OCI-M2 (cell line): Measurements from ENCODE around the gene TRAPPC5.

Source experiments
- DNase-seq: peaks from one replicate; lab custom pipeline; 2025; ENCODE audit not compliant: unreplicated experiment; lab: John Stamatoyannopoulos, UW

The TRAPPC5 gene

DNA sequence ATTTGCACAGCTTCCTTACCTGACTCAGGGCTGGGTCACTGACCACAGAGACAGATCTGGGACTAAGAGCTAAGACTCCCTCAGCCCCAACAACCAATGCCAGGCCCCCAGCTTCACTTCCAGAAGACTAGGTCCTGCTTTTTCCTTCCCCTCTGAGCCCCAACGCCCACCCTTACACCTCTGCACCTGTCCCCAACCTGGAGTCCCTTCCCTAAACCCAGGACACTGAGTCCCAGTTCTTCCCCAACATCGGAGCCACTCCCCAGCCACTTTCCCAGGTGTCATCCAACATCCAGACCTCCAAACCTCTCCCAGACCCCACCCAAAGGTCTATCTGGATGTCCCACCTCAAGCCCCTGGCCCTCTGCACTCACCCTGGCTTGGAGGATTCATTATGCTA is 18.4 kb downstream of the TRAPPC5 start:
- no peak for DNase-seq

DNA sequence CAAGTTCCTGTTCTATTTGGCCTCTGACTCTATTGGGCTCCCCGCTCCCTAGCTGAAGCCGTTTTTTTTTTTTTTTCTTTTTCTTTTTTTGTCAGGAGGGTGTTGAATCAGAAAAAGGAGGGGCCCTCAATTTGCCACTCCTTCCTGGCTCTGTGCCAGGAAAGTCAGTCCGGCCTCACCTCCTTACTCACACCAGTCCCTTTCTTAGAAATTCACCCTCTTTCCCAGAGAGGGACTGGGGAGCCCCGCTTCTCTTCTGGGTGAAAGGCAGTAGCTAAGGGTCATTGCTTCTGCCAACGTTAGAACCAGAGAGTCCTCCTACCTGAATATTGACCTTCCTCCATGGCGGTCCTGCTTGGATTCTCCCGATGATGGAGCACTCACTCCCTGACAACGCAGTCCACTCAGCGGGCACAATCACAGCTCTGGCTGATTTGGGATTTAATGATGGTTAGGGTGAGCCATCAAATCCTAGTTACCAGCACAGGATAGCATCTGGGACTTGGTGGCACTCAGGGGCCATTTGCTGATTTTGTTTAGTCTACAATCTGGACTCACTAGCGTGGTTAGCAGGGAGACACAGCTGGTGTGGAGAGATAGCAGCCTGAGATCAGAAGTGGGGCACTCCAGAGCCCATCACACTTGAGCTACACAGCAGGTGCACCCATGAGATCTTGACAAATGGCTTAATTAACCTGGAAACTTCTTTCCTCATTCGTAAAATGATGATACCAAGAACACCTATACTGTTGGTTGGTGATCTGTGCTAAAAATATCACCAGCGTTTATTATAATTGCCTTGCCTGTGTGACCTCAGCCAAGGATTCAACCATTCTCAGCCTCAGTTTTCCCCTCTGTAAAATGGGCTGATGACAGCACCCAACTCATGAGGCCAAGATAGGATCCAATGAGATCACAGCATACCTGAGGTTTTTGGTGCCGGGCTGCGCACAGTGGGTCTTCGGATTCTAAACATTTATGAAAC is 19.1 kb downstream of the TRAPPC5 start:
- DNase-seq = no peak

DNA sequence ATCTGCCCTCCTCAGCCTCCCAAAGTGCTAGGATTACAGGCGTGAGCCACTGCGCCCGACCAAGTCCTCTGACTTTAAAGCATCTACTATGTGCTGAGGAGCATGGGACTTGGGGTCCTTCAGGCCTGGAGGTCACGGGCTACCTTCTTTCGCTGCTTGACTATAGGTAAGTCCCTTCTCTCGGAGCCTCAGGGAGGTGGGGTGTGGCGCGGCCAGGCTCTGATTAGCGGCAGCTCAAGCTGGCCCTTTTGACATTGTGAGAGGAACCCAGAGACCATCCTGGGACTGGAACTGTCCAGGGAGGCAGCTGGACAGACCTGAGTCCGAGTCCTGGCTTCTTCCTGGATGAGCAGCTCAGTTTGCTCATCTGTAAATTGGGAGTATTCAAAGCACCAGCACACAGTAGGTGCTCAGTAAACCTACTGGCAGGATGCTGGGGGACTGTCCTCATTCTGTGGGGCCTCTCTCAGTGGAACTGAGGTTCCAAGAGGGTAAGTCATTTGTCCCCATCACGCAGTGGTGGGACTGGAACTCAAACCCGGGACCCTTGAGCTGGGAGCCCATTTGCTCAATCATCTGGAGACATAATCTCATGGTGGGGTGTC is 20.5 kb downstream of the TRAPPC5 start:
- DNase-seq = no peak

DNA sequence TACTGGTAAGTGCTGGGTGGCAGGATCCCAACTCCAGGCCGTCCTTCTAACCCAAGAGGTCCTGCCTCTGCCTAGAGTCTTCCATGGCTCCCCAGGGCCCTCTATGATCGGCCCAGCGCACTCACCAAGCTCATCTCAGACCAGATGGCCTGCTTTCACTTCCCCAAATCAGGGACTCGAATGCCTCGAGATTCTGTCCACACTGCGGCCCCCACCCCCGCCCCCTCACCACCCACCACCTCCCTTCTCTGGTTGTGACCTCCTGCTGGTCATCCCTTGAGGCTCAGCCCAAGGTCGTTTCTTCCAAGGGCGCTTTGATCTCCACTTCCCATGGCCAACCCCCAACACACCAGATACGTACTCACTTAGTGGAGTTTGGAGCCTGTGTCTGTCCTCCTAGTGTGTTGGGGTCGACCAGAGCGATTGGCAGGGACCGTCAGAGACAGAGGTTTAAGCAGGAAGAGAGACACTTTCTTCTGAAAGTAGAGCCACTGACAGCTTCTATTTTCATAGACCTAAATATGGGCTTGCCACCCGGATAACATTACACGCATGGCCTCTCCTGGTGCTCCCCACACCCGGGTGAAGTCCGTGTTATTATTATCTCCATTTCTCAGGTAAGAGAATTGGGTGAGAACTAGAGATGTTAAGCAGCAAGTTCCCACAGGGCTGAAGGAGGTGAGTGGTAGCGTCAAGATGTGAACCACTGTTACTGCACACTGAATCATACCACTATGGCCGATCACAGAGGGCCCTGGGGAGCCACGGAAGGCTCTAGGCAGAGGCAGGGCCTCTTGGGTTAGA is 21.2 kb downstream of the TRAPPC5 start, which contains the start of gene FCER2:
Gene FCER2, minus strand, starts transcription at position 478 of the 804 bp plus-strand sequence. CDS start 2,371 bp downstream, outside the sequence.
- no peak for DNase-seq

DNA sequence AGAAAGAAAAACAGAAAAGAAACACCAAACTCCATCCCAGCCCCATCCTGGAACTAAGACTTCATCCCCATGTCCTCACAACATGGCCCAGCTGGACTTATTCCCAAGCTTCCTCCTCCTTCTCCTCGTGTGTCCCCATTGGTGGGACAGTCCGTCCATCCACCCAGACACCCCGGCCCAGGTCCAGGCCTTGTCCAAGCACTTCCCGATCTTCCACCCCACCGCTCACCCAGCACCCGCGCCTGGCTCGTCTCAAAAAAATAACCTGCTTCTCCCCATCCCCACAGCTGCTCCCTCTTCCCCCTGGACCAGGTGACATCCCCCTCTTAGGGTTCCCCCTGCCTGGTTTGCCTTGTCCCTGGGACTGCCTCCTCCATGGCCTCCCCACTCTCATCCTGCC is 22.7 kb downstream of the TRAPPC5 start:
- DNase-seq = no peak

DNA sequence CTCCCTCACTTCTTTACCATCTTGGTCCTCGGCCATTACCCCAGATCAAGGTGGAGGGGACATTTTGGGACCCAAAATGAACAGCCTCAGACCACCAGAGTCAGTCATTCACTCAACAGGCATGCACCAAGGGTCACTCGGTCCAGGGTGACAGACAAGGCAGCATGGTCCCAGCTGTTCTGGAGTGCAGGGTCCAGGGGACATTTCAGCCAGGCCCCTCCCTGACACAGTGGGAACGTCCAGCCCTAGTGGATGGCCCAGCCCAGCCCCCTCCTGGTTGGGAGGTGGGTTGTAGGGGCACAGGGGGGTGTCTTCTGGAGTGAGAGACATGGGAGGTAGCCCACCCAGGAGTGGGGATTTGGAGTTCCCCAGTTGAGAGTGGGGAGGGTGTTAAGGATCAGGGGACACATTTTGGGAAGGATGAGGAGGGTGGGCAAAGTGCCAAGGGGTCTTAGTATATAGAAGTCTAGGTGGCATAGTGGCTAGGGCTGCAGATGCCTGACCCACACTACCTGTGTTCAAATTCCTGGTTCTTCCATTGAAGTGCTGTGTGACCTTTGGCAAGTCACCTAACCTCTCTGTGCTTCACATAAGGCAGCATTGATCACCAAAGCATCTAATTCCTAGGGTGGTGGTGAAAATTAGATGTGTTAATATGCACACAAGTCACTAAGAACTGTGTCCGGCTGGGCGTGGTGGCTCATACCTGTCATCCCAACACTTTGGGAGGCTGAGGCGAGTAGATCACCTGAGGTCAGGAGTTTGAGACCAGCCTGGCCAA is 23.8 kb downstream of the TRAPPC5 start:
- no peak for DNase-seq

DNA sequence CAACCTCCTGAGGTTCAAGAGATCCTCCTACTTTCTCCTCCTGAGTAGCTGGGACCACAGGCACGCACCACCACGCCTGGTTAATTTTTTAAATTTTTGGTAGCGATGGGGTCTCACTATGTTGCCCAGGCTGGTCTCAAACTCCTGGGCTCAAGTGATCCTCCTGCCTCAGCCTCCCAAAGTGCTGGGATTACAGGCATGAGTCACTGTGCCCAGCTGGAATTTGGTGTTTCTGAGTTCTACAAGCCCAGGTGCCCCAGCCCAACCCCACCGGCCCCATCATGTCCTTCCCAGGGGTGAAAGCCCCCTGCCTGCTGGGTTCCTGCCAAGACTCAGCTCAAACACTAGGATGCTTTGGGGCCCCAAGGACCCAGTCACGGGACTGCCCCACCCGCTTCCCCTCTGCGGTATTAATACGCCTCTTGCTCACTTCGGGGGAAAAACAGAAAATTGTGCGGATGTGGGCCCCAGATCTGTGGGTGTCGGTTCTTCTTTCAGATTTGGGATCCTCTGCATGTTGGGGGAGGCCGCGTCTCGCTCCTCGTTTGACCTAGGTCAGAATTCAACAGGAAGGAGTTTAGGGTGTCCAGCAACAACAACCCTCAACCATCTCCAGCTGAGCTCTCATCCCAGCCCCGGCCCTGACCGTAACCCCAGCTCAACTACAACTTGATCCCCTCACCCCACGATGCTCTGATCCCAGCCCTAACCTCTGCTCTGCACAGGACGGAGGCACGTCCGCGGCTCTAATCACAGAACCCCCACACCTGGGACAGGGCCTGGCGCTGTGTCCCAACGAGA is 25.0 kb downstream of the TRAPPC5 start:
- DNase-seq = no peak

DNA sequence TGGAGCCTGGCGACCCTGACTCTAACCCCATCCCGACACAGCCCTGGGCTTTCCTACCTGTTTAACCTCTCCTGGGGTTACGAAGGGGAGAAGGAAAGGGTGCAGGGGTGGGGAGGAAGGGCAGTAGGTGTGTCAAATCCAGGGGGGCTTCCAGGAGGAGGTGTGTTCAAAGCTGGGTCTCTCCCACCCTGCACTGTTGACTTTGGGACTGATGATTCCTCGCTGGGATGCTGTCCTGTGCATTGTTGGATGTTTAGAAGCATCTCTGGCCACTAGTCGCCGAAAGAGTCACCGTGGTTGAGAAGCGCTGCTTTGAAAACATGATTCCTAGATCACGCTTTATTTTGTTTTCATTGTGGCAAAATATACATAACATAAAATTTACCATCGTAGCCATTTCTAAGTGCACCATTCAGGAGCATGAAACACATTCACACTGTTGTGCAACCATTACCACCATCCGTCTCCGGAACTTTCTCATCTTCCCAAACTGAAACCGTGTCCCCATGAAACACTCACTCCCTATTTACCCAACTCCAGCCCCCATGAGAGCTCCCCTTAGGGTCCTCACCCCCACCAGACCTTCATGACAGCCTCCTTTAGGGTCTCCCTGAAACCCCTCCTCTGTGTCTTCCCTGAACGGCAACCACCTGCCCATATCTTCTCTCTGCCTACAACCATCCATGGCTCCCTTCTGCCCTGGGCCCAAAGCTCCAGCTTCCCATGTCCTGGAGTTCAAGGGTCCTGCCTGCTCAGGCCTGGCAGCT is 25.7 kb downstream of the TRAPPC5 start:
- no peak for DNase-seq

DNA sequence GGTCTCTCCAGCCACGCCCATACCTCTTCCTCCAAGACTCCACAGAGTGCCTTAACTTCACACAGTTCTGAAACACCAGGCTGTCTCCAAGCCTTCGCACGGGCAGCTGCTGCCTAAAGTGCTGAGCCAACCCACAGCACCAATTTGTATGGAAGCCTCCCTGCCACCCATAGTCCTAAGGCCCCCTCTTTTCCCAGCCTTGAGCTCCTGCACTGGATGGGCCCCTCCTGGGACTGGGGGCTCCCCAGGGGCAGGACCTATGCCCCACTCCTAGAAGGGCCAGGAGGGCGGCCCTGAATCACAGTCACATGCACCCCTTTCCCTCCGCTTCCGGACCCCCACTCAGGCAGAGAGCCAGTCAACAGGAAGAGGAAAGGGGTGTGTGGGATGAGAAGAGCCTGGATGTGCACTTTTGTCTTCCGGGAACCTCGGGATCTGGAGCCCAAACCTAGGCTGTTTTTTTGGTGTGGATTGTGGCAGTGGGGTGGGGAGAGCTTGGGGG is 26.4 kb downstream of the TRAPPC5 start:
- no peak for DNase-seq

DNA sequence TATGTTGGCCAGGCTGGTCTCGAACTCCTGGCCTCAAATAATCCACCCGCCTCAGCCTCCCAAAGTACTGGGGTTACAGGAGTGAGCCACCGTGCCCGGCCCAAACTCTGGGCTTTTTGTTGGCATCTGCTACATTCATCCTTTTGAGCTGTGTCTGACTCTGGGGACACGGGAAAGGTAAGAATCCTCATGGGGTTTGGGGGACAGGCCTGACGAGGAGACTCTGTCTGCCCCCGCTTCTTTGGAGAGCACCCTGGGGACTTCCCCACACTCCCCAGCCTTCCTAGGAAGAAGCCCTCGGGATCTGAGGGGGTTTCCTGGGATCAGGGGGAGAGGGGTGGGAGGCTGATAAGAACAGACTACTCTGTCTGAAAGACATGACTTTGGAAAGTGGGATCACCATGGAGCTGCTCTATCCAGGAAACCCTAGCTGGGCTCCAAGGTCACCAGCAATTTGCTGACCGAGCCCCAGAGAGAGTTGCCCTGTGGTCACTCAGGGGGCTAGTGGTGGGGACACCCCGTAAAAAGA is 29.4 kb downstream of the TRAPPC5 start:
- DNase-seq = no peak

DNA sequence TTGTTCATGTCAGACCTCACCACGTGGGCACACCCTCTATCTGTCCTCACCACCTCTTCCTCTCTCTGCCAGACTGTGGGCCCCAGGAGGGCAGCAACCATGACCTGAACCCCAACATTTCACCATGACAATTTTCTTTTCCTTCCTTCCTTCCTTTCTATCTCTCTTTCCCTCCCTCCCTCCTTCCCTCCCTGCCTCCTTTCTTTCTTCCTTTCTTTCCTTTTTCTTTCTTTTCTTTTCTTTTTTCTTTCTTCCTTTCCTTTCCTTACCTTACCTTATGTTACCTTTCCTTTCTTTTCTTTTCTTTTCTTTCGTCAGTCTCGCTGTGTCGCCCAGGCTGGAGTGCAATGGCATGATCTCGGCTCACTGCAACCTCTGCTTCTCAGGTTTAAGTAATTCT is 30.0 kb downstream of the TRAPPC5 start:
- DNase-seq = no peak

DNA sequence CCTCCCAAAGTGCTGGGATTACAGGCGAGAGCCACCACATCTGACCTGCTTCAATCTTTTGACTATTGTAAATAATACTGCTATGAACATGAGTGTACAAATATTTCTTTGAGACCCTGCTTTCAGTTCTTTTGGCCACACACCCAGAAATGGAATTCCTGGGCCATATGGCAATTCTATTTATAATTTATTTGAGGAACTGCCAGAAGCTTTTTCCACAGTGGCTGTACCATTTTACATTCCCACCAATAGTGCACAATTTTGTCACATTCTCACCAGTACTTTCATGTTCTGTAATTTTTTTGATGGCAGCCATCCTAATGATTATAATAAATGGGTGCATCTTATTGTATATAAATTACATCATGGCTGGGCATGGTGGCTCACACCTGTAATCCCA is 35.0 kb downstream of the TRAPPC5 start:
- no peak for DNase-seq

DNA sequence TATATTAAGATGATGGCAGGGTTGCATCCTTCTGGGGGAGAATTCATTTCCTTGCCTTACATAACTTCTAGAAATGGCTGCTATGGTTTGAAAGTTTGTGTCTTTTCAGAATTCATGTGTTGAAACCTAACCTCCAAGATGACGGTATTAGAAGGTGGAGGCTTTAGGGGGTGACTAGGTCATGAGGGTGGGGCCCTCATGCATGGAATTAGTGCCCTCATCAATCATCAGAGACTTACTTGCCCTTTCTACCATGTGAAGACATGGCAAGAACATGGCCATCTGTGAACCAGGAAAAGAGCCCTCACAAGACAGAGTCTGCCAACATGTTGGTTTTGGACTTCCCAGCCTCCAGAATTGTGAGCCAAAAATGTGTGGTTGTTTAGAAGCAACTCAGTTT is 36.1 kb downstream of the TRAPPC5 start:
- DNase-seq = no peak

DNA sequence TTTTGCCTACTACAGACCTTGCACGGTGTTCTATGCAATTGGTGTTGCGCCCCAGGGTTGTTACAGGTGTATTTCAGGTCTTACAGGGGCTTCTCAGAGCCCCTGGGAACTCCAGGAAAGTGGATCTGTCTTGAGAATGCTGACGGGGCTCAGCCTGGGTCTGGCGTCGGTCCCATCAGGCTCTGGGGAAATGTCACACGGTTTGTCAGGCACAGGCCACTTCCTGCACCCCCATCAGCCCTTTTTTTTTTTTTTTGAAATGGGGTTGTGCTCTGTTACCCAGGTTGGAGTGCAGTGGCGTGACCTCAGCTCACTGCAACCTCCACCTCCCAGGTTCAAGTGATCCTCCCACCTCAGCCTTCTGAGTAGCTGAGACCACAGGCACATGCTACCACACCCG is 38.0 kb downstream of the TRAPPC5 start:
- no peak for DNase-seq

DNA sequence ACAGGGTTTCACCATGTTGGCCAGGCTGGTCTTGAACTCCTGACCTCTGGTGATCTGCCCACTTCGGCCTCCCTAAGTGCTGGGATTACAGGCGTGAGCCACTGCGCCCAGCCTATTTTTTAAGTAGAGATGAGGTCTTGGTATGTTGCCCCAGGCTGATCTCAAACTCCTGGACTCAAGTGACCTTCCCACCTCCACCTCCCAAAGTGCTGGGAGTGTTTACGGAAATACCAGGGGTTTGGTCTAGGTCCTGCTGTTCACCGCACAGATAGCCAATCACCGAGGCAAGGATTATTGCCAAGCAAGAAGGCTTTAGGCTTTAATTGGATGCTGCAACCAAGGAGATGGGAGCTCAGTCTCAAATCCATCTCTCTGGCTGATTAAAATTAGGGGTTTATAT is 39.7 kb downstream of the TRAPPC5 start:
- no peak for DNase-seq

DNA sequence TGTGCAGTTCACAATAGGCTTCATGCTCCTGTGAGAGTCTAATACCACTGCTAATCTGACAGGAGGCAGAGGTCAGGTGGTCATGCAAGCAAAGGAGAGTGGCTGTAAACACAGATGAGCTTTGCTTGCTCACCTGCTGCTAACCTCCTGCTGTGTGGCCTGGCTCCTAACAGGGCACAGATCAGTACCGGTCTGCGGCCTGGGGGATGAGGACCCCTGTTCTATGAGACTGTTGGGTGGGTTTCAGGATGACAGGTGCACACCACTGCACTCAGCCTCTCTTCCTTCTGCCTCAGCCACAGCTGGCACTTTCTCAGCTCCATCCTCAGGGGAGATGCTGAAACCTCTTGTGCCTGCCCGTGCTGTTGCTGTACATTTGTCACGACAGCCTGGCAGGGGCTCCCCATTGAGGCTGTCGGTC is 41.6 kb downstream of the TRAPPC5 start:
- no peak for DNase-seq

DNA sequence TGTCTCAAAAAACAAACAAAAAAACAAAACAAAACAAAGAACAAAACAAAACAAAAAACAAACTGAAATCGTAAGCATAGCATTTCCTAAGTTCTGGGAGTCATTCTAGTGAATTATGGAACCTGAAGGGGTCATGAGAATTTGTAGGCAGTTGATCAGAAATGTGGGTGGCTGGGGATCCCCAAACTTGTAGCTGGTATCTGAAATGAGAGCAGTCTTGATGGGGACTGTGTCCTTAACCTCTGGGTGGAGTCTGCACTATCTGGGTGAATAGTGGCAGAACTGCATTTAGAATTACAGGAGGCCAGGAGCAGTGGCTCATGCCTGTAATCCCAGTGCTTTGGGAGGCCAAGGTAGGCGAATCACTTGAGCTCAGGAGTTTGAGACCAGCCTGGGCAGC is 45.2 kb downstream of the TRAPPC5 start:
- DNase-seq = no peak

DNA sequence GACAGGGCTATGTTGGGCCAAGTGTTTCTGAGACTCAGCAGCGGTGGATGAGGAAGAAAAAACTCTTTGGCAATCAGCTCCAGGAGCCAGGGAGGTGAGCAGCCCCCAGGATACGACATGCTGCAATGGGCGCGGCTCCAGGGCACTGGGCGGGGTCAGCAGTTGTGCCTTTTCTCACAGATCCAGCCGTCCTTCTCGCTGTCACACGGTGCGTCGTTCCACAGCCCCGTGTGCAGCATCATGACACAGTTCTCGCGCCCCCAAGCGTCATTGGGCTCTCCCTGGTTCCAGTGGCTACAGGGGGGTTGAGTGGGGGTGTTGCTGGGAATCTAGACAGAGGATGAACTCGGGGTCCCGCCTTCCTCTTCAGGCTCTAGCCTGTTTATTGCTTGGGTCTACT is 48.6 kb downstream of the TRAPPC5 start:
- no peak for DNase-seq

DNA sequence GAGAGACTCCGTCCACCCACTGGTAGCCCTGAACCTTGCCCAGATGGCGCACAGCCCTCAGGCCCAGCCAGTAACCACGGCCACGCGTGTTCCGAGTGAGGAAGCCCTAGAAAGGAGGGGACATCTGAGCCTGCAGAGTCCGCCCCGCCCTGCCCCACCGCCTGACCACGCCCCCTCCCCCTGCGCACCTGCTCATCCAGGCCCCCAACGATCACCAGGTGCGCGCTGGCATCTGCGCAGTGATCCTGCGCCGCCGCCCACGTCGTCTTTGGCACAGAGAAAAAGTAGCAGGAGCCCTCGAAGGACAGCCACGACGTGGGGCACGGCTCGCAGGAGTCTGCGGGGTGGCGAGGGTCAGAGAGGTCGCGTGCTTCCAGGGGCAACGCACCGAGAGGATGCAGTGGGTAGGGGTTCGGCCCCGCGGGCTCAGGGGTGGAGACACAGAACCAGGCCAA is 49.2 kb downstream of the TRAPPC5 start:
- DNase-seq = no peak
